HG03439 (cell line): Measurements from ENCODE around the gene DDX24.

Experiments used
- ATAC-seq: cut with Tn5 transposase; IDR thresholded peaks from one replicate; pipeline ENCODE4 v1.9.1; 2021; ENCODE audit warnings: mild to moderate bottlenecking, moderate library complexity; ENCODE audit not compliant: unreplicated experiment

DDX24 gene

GRCh38 chr14:94015223-94015622 lies 65.8 kb downstream of the DDX24 start:
- ATAC-seq: no peak

- no peak for ATAC-seq
Measured at GRCh38 chr14:94014382-94014781, 66.6 kb downstream of the DDX24 start.

DNA sequence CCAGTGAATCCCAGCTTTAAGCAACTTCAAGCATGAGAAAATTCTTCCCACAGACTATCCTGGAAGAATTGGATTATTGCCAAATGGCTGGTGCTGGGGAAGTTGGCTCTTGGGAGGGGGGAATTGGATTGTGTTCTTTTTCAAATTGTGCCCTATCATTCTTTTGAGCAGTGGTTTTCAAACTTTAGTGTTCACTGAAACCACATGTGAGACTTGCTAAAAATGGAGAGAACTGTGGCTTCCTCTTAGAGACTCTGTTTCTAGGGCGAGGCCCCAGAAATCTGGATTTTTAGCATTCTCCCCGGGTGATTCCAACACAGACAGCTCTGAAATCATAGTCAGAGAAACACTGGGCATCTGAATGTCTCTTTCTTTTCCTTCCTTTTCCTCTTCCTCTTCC lies 69.2 kb downstream of the DDX24 start:
- ATAC-seq: no peak

GRCh38 chr14:94010625-94011024 lies 70.4 kb downstream of the DDX24 start:
- ATAC-seq: no peak

GRCh38 chr14:94009767-94010166 lies 71.2 kb downstream of the DDX24 start:
- ATAC-seq: no peak

DNA sequence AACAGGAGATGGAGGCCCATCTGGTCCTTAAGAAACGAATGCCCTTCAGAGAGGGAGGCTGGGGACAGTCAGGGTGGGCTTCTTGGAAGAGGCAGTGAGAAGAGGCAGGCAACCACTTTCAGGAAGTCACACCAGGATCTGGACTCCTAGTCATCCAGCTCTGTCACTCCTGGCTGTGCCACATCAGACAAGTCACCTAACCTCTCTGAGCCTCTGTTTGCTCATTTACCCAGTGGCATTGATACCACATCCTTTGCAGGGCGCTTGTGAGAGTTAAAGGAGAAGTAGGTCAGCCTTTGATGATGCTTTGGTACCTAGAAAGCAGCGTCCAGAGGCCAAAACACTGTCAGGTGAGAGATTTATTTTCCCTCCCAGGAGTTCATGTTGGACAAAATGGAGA lies 72.8 kb downstream of the DDX24 start:
- no peak for ATAC-seq

GRCh38 chr14:94005324-94006073 lies 75.5 kb downstream of the DDX24 start:
- no peak for ATAC-seq

- no peak for ATAC-seq
Measured at GRCh38 chr14:94004015-94004414, 77.0 kb downstream of the DDX24 start.

DNA sequence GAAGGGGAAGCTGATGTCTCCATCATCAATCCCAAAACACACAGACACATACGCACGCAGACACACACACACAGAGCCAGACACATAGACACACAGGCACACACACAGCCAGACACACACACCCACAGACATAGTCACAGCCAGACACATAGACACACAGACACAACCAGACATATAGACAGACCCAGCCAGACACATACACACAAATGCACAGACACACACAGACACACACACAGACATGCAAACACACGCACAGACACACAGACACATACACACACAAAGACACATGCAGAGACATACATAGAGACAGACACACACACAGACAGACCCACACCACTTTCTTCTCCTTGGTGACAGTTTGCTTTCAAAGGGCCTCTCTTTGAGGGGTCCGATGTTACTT lies 77.6 kb downstream of the DDX24 start:
- ATAC-seq: no peak

DNA sequence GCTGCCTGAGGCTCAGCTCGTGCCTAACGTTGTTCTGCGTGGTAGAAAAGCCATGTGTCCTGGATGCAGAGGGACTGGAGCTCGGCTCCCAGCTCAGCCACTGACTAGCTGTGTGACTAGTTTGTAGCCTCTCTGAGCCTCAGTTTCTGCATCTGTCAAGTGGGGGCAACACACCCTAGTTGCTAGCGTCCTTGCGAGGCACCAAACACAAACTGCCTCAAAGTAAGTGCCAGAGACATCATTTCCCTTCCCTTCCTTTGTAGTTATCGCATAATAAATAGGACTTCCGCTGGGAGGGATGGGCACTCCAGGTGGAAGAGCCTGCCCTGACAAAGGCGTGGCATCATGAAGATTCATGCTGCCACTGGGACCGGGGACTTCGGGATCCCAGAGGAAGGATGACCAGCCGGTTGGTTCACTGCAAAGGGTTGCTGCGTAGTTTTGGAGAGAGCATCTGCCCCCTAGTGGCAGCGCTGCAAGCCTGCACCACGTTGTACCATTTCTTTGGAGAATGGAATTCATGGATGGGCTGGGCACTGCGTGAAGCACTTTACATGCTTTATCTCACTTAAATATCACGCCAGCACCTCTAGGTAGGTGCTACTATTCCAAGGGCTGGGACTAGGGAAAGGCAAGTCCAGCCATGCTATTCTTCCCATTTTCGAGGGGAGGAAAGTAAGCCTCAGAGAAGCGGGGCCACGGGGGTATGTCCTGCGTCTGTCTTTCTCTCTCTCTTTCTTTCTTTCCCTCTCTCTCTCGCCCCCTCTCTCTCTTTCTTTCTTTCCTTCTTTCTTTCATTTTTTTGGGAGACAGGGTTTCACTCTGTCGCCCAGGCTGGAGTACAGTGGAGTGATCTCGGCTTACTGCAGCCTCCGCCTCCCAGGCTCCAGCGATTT lies 79.3 kb downstream of the DDX24 start:
- ATAC-seq: no peak

DNA sequence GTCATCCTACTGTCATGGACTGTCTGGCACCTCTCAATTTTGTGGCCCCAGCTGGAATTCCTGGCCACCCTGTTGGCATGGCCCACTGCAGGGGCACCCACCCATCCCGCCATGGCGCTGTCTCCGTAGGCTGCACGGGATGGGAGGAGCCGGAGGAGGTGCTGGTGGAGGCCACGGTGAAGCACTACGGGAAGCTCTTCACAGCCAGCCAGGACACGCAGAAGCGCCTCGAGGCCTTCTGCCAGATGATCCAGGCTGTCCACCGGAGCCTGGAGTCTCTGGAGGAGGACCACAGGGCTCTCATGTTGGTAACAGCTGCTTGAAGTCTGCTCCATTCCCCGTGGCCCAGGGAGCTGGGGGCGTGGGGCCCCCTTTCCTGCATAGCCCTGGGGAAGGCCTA lies 80.0 kb downstream of the DDX24 start:
- no peak for ATAC-seq

- no peak for ATAC-seq
Measured at GRCh38 chr14:94000267-94000666, 80.7 kb downstream of the DDX24 start.

DNA sequence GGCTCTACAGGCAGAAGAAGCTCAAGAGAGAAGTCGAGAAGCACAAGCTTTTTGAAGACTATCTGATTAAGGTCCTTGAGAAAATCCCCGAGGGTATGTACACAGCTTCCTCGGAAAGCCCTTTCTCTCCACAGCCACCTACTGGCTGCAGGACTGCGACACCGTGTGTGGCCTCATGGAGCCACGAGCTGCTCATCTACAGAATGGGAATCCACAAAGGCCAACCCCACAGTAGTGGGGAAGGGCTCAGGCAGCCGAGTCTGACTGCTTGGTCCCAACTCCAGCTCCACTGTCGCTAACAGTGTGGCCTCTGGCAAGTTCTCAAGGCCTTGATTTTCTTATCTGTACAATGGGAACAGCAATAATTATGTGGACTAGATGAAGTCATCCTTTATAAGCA lies 81.4 kb downstream of the DDX24 start:
- ATAC-seq: no peak

GRCh38 chr14:93998871-93999403 lies 82.1 kb downstream of the DDX24 start:
- ATAC-seq: no peak
